LNCAP (cell line): ENCODE data around the gene HSD17B8.

Experiments
- TF ChIP-seq, protein P1 (sequence below): fragments of 450-650 bp; IDR thresholded peaks from 2 replicates; pipeline ENCODE4 v1.5.1; 2017; ENCODE audit warnings: mild to moderate bottlenecking

Gene HSD17B8

DNA sequence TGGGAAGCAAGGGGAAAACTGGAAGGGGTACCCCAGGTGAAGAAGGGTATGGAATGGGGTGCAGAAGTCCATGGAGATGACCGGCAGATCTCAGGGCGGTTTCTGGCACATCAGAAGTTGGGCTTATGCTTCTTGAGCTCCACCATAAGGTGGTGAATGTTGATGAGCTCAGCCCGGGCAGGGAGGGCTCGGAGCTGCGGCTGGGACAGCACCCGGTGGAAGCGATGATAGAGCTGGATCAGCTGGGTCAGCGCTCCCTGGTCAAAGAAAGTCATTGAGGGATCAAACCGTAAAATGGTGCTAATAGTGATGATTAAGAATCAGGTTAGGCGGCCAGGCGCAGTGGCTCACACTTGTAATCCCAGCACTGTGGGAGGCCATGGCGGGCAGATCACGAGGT lies 46.3 kb downstream of the HSD17B8 start:
- TF ChIP-seq, protein P1, sequence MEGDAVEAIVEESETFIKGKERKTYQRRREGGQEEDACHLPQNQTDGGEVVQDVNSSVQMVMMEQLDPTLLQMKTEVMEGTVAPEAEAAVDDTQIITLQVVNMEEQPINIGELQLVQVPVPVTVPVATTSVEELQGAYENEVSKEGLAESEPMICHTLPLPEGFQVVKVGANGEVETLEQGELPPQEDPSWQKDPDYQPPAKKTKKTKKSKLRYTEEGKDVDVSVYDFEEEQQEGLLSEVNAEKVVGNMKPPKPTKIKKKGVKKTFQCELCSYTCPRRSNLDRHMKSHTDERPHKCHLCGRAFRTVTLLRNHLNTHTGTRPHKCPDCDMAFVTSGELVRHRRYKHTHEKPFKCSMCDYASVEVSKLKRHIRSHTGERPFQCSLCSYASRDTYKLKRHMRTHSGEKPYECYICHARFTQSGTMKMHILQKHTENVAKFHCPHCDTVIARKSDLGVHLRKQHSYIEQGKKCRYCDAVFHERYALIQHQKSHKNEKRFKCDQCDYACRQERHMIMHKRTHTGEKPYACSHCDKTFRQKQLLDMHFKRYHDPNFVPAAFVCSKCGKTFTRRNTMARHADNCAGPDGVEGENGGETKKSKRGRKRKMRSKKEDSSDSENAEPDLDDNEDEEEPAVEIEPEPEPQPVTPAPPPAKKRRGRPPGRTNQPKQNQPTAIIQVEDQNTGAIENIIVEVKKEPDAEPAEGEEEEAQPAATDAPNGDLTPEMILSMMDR = no peak

GRCh38 chr6:33251395-33252012 lies 47.0 kb downstream of the HSD17B8 start:
- TF ChIP-seq, protein P1 = no peak

DNA sequence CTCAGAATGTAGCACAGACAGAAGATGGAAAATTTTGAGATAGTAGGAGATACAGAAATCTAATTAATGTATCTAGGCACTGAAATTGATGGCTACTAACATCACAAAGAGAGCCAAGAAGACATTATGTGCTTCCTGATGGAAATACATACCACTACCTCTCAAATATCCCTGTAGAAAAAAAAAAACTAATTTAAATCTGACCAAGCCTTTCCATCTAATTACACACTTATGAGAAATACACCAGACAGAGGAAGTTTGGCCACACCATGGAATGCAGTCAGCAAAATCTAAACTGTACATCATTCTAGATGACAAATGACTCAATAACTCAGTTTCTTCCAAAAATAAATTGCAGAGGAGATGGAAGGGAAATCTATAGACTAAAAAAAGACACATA lies 48.3 kb downstream of the HSD17B8 start:
- TF ChIP-seq, protein P1 = no peak

GRCh38 chr6:33254591-33254990 lies 50.1 kb downstream of the HSD17B8 start:
- TF ChIP-seq, protein P1 = no peak
